H1 (cell line): ENCODE data around the gene IL10.

ENCODE experiments used
- BACH1 ChIP-seq: IDR thresholded peaks from 2 replicates; pipeline ENCODE4 v1.6.1; 2012; ENCODE audit warnings: low read length, improper control_type of control experiment
- E2F6 ChIP-seq: IDR thresholded peaks from 2 replicates; pipeline ENCODE4 v1.6.1; 2012; ENCODE audit warnings: inconsistent platforms
- EP300 ChIP-seq, 2 experiments: IDR thresholded peaks; 1 replicate in 1 of 2; 2 replicates in 1 of 2; pipeline ENCODE4 v1.6.1; 2011 to 2012; ENCODE audit warnings: low read depth in 2 of 2, low read length in 2 of 2, mild to moderate bottlenecking in 2 of 2, borderline replicate concordance in 1 of 2, inconsistent platforms in 1 of 2, moderate library complexity in 1 of 2
- EZH2 ChIP-seq: fragments of 200-600 bp; sonication (generic); IDR thresholded peaks from 2 replicates; pipeline ENCODE4 v1.7.1; 2012; ENCODE audit warnings: low read depth, mild to moderate bottlenecking, moderate library complexity, low read length, inconsistent platforms; ENCODE audit not compliant: severe bottlenecking
- POLR2A ChIP-seq, 2 experiments: IDR thresholded peaks; 1 replicate in 1 of 2; 2 replicates in 1 of 2; pipeline ENCODE4 v1.6.1; 2011; ENCODE audit warnings: low read depth in 2 of 2, low read length in 2 of 2, mild to moderate bottlenecking in 2 of 2; ENCODE audit errors: control extremely low read depth in 1 of 2
- POLR2AphosphoS5 ChIP-seq: IDR thresholded peaks from 2 replicates; pipeline ENCODE4 v1.6.1; 2011; ENCODE audit warnings: low read depth, low read length
- RAD21 ChIP-seq, 2 experiments: IDR thresholded peaks in 1 of 2; conservative IDR thresholded peaks in 1 of 2; 2 replicates each; pipeline ENCODE4 v1.6.1; 2011; ENCODE audit warnings: low read depth in 2 of 2, low read length in 2 of 2, improper control_type of control experiment in 1 of 2, inconsistent platforms in 1 of 2, mild to moderate bottlenecking in 1 of 2, moderate library complexity in 1 of 2
- RFX5 ChIP-seq: IDR thresholded peaks from 2 replicates; pipeline ENCODE4 v1.6.1; 2011; ENCODE audit warnings: low read depth, low read length, improper control_type of control experiment, borderline replicate concordance
- SIN3A ChIP-seq, 2 experiments: IDR thresholded peaks in 1 of 2; conservative IDR thresholded peaks in 1 of 2; 2 replicates each; pipeline ENCODE4 v1.6.1; 2011 to 2012; ENCODE audit warnings: low read length in 2 of 2, improper control_type of control experiment in 1 of 2, low read depth in 1 of 2, mild to moderate bottlenecking in 1 of 2
- SP1 ChIP-seq: IDR thresholded peaks from 2 replicates; pipeline ENCODE4 v1.6.1; 2011; ENCODE audit warnings: low read depth, low read length
- TF ChIP-seq, protein P1 (sequence below), 3 experiments: IDR thresholded peaks; 1 replicate in 2 of 3; 2 replicates in 1 of 3; pipeline versions ENCODE4 v1.5.1 to v1.6.1; 2011; ENCODE audit warnings: low read length in 3 of 3, mild to moderate bottlenecking in 3 of 3, inconsistent platforms in 2 of 3, low read depth in 1 of 3, moderate library complexity in 1 of 3; ENCODE audit not compliant: insufficient read depth in 1 of 3; ENCODE audit errors: control extremely low read depth in 1 of 3

GRCh38 chr1:206788487-206789050 is 16.3 kb upstream of the IL10 start:
- TF ChIP-seq BACH1 = no peak
- TF ChIP-seq E2F6 = no peak
- no peak for TF ChIP-seq SP1
- no peak for TF ChIP-seq EZH2
- TF ChIP-seq EP300 (IDR thresholded peaks at IDR 0.05; ENCODE audit: borderline replicate concordance in 1 of 2, low read depth in 2 of 2, low read length in 2 of 2) = no peak
- TF ChIP-seq, protein P1, sequence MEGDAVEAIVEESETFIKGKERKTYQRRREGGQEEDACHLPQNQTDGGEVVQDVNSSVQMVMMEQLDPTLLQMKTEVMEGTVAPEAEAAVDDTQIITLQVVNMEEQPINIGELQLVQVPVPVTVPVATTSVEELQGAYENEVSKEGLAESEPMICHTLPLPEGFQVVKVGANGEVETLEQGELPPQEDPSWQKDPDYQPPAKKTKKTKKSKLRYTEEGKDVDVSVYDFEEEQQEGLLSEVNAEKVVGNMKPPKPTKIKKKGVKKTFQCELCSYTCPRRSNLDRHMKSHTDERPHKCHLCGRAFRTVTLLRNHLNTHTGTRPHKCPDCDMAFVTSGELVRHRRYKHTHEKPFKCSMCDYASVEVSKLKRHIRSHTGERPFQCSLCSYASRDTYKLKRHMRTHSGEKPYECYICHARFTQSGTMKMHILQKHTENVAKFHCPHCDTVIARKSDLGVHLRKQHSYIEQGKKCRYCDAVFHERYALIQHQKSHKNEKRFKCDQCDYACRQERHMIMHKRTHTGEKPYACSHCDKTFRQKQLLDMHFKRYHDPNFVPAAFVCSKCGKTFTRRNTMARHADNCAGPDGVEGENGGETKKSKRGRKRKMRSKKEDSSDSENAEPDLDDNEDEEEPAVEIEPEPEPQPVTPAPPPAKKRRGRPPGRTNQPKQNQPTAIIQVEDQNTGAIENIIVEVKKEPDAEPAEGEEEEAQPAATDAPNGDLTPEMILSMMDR (IDR thresholded peaks at IDR 0.05; ENCODE audit: control extremely low read depth in 1 of 3, insufficient read depth in 1 of 3, low read depth in 1 of 3, low read length in 3 of 3) = no peak
- no peak for TF ChIP-seq POLR2AphosphoS5
- TF ChIP-seq RFX5 = no peak
- no peak for TF ChIP-seq POLR2A (IDR thresholded peaks at IDR 0.05; ENCODE audit: control extremely low read depth in 1 of 2, low read depth in 2 of 2, low read length in 2 of 2)
- TF ChIP-seq RAD21 (IDR thresholded peaks at IDR 0.05 in 1 of 2, conservative IDR thresholded peaks at IDR 0.05 in 1 of 2; ENCODE audit: low read depth in 2 of 2, low read length in 2 of 2) = no peak
- TF ChIP-seq SIN3A (conservative IDR thresholded peaks at IDR 0.05 in 1 of 2, IDR thresholded peaks at IDR 0.05 in 1 of 2; ENCODE audit: low read depth in 1 of 2, low read length in 2 of 2) = no peak
